H9 (cell line): ENCODE measurements around the gene NOXA1. TPM values are rescaled to one million over a fixed set of nuclear protein-coding genes. Genes with fewer than 3 reads are reported as not detected.
A peak's percentile ranks its signal among the peaks of the same experiment; 100 is the strongest.

Source experiments
- DNase-seq: peaks from one replicate; pipeline ENCODE4 v3.0.0-alpha.2; 2017
- H2AFZ ChIP-seq: one replicate; pipeline ENCODE4 v1.6.1; 2013; ENCODE audit warnings: mild to moderate bottlenecking, low read length, control low read depth, moderate library complexity
- H2AK5ac ChIP-seq: 2 replicates; pipeline ENCODE4 v1.6.1; 2013; ENCODE audit warnings: low read length, control low read depth, mixed read lengths; ENCODE audit not compliant: insufficient read length
- H2BK120ac ChIP-seq: one replicate; pipeline ENCODE4 v1.6.1; 2013; ENCODE audit warnings: low read depth, mild to moderate bottlenecking, low read length, control low read depth, inconsistent platforms; ENCODE audit not compliant: poor library complexity, severe bottlenecking
- H2BK12ac ChIP-seq: 2 replicates; pipeline ENCODE4 v1.6.1; 2013; ENCODE audit warnings: low read length, control low read depth, mixed read lengths, low read depth; ENCODE audit not compliant: insufficient read length
- H2BK15ac ChIP-seq: 2 replicates; pipeline ENCODE4 v1.6.1; 2013; ENCODE audit warnings: low read depth, low read length, control low read depth
- H2BK20ac ChIP-seq: one replicate; pipeline ENCODE4 v1.6.1; 2013; ENCODE audit warnings: low read depth, mild to moderate bottlenecking, low read length, control low read depth, inconsistent platforms; ENCODE audit not compliant: poor library complexity, severe bottlenecking
- H2BK5ac ChIP-seq: 2 replicates; pipeline ENCODE4 v1.6.1; 2013; ENCODE audit warnings: low read length, control low read depth, mixed read lengths; ENCODE audit not compliant: insufficient read length
- H3K14ac ChIP-seq: 2 replicates; pipeline ENCODE4 v1.6.1; 2013; ENCODE audit warnings: low read length, control low read depth; ENCODE audit not compliant: insufficient read depth
- H3K18ac ChIP-seq: 2 replicates; pipeline ENCODE4 v1.6.1; 2013; ENCODE audit warnings: low read depth, mild to moderate bottlenecking, mixed read lengths, low read length, control low read depth; ENCODE audit not compliant: insufficient read length
- H3K23ac ChIP-seq: 2 replicates; pipeline ENCODE4 v1.6.1; 2013; ENCODE audit warnings: low read length, control low read depth, mixed read lengths, low read depth; ENCODE audit not compliant: insufficient read length
- H3K23me2 ChIP-seq: 2 replicates; pipeline ENCODE4 v1.6.1; 2013; ENCODE audit warnings: low read depth, mild to moderate bottlenecking, mixed read lengths, low read length, control low read depth; ENCODE audit not compliant: insufficient read length, poor library complexity, severe bottlenecking
- H3K27ac ChIP-seq: 2 replicates; pipeline ENCODE4 v1.5.1; 2013; ENCODE audit warnings: low read length, control low read depth, mixed read lengths, low read depth; ENCODE audit not compliant: insufficient read length
- H3K27me3 ChIP-seq: 2 replicates; pipeline ENCODE4 v1.6.1; 2013; ENCODE audit warnings: low read length, control low read depth, inconsistent platforms; ENCODE audit not compliant: insufficient read depth
- H3K4ac ChIP-seq: 2 replicates; pipeline ENCODE4 v1.6.1; 2013; ENCODE audit warnings: low read depth, mild to moderate bottlenecking, control low read depth, inconsistent platforms, low read length, moderate library complexity
- H3K4me1 ChIP-seq: 2 replicates; pipeline ENCODE4 v1.6.1; 2013; ENCODE audit warnings: low read length, control low read depth, inconsistent platforms; ENCODE audit not compliant: insufficient read depth
- H3K4me2 ChIP-seq: 2 replicates; pipeline ENCODE4 v1.6.1; 2013; ENCODE audit warnings: low read length, control low read depth, mixed read lengths; ENCODE audit not compliant: insufficient read length, insufficient read depth
- H3K56ac ChIP-seq: 2 replicates; pipeline ENCODE4 v1.6.1; 2013; ENCODE audit warnings: low read depth, mild to moderate bottlenecking, mixed read lengths, low read length, control low read depth; ENCODE audit not compliant: insufficient read length
- H3K79me1 ChIP-seq: 2 replicates; pipeline ENCODE4 v1.6.1; 2013; ENCODE audit warnings: low read depth, mild to moderate bottlenecking, moderate library complexity, low read length, control low read depth, inconsistent platforms; ENCODE audit not compliant: insufficient read depth, poor library complexity, severe bottlenecking
- H3K79me2 ChIP-seq: 2 replicates; pipeline ENCODE4 v1.6.1; 2013; ENCODE audit warnings: low read length, control low read depth, inconsistent platforms; ENCODE audit not compliant: insufficient read depth
- H3K9ac ChIP-seq: 2 replicates; pipeline ENCODE4 v1.6.1; 2013; ENCODE audit warnings: low read length, control low read depth, mixed read lengths; ENCODE audit not compliant: insufficient read length; ENCODE audit errors: extremely low read depth
- H3K9me3 ChIP-seq: one replicate; pipeline ENCODE4 v1.6.1; 2013; ENCODE audit warnings: low read depth, low read length, inconsistent platforms; ENCODE audit not compliant: control insufficient read depth
- H3T11ph ChIP-seq: one replicate; pipeline ENCODE4 v1.6.1; 2013; ENCODE audit warnings: mild to moderate bottlenecking, low read length, control low read depth, inconsistent platforms
- H4K20me1 ChIP-seq: one replicate; pipeline ENCODE4 v1.6.1; 2013; ENCODE audit not compliant: control insufficient read depth, insufficient read length, insufficient read depth
- H4K5ac ChIP-seq: 2 replicates; pipeline ENCODE4 v1.6.1; 2013; ENCODE audit warnings: low read depth, mild to moderate bottlenecking, mixed read lengths, low read length, control low read depth; ENCODE audit not compliant: insufficient read length
- H4K8ac ChIP-seq: replicated peaks from 2 replicates; pipeline ENCODE4 v1.6.1; 2013; ENCODE audit warnings: low read length, control low read depth, mixed read lengths, low read depth; ENCODE audit not compliant: insufficient read length
- H4K91ac ChIP-seq: 2 replicates; pipeline ENCODE4 v1.6.1; 2013; ENCODE audit warnings: low read depth, mild to moderate bottlenecking, moderate library complexity, mixed read lengths, low read length, control low read depth; ENCODE audit not compliant: insufficient read length
- H3K27ac Mint-ChIP-seq, 3 experiments: 2 replicates in 2 of 3; 3 replicates in 1 of 3; pipeline ENCODE4 v1.8.0; 2020 to 2021; ENCODE audit warnings: mixed read lengths in 3 of 3, mild to moderate bottlenecking in 1 of 3, moderate library complexity in 1 of 3
- H3K27me3 Mint-ChIP-seq: 2 replicates; pipeline ENCODE4 v1.8.0; 2021; ENCODE audit warnings: low read depth, mild to moderate bottlenecking, moderate library complexity, mixed read lengths
- H3K36me3 Mint-ChIP-seq, 3 experiments: 2 replicates in 2 of 3; 3 replicates in 1 of 3; pipeline ENCODE4 v1.8.0; 2020 to 2021; ENCODE audit warnings: low read depth in 3 of 3, mixed read lengths in 3 of 3; ENCODE audit not compliant: insufficient read depth in 1 of 3
- H3K4me1 Mint-ChIP-seq, 2 experiments: 2 replicates each; pipeline ENCODE4 v1.8.0; 2020; ENCODE audit warnings: mixed read lengths in 2 of 2
- H3K4me3 Mint-ChIP-seq, 2 experiments: 2 replicates in 1 of 2; 3 replicates in 1 of 2; pipeline ENCODE4 v1.8.0; 2020 to 2021; ENCODE audit warnings: mild to moderate bottlenecking in 2 of 2, mixed read lengths in 2 of 2, moderate library complexity in 1 of 2
- H3K9me3 Mint-ChIP-seq, 2 experiments: 2 replicates in 1 of 2; 3 replicates in 1 of 2; pipeline ENCODE4 v1.8.0; 2020; ENCODE audit warnings: mild to moderate bottlenecking in 2 of 2, mixed read lengths in 2 of 2, moderate library complexity in 1 of 2
- WGBS: extraction: QIAGEN DNeasy Blood & Tissue Kit; methylation state at CpG from one replicate; pipeline ENCODE4 v1.1.7; 2013; ENCODE audit warnings: missing lambda C conversion rate, low lambda C conversion rate, mixed read lengths; ENCODE audit not compliant: insufficient read length; ENCODE audit errors: extremely low coverage; 5-methylcytosine and 5-hydroxymethylcytosine counted together
- total RNA-seq: library from RNA; stranded (reverse); gene quantifications from 2 replicates; pipeline ENCODE4 v1.2.1, GENCODE V29; 2021
- TF ChIP-seq, protein P1 (sequence below): fragments of 200-600 bp; sonication (generic); conservative IDR thresholded peaks from 3 replicates; pipeline ENCODE4 v1.8.0; 2021; ENCODE audit warnings: antibody characterized with exemption, mild to moderate bottlenecking

NOXA1 gene
- total RNA-seq, 1 experiment from 2014 or later = 2.0 TPM

- Histone ChIP-seq H3K56ac (no peak overlapping the region), H4K5ac (no peak overlapping the region), H3K4ac (no peak overlapping the region), H3T11ph (no peak overlapping the region), H2BK20ac (no peak overlapping the region), H3K14ac (no peak overlapping the region), H2AFZ (no peak overlapping the region), H2BK15ac (no peak overlapping the region), H4K91ac (no peak overlapping the region), H2AK5ac (no peak overlapping the region), H3K4me1 (no peaks in the 10 kb centered on the region), H3K79me2 (no peaks in the 10 kb centered on the region), H2BK120ac (no peak overlapping the region), H3K9ac (no peak overlapping the region), H4K8ac (no peak overlapping the region), H3K79me1 (no peaks in the 10 kb centered on the region), H3K18ac (no peak overlapping the region), H3K27ac (no peak overlapping the region), H3K23ac (no peak overlapping the region), H3K4me2 (no peak overlapping the region), H3K23me2 (no peaks in the 10 kb centered on the region), H2BK5ac (no peak overlapping the region), H2BK12ac (no peak overlapping the region), H4K20me1 (no peaks in the 10 kb centered on the region), H3K9me3 (no peaks in the 10 kb centered on the region), H3K27me3 (no peaks in the 10 kb centered on the region)
- H3K4me1 Mint-ChIP-seq = no peaks in the 10 kb centered on the region
- peaks cover 28% of the 10 kb centered on the region for H3K27me3 Mint-ChIP-seq
- WGBS = no CpG with 5 or more reads among the region's 37 CpGs
- DNase-seq = peak; percentile 35
- H3K27ac Mint-ChIP-seq = no peak overlapping the region
- H3K36me3 Mint-ChIP-seq = peaks cover 0 to 6% (median 0%) of the 10 kb centered on the region in 3 experiments; a peak in 1 of 7 replicates
- TF ChIP-seq, protein P1, sequence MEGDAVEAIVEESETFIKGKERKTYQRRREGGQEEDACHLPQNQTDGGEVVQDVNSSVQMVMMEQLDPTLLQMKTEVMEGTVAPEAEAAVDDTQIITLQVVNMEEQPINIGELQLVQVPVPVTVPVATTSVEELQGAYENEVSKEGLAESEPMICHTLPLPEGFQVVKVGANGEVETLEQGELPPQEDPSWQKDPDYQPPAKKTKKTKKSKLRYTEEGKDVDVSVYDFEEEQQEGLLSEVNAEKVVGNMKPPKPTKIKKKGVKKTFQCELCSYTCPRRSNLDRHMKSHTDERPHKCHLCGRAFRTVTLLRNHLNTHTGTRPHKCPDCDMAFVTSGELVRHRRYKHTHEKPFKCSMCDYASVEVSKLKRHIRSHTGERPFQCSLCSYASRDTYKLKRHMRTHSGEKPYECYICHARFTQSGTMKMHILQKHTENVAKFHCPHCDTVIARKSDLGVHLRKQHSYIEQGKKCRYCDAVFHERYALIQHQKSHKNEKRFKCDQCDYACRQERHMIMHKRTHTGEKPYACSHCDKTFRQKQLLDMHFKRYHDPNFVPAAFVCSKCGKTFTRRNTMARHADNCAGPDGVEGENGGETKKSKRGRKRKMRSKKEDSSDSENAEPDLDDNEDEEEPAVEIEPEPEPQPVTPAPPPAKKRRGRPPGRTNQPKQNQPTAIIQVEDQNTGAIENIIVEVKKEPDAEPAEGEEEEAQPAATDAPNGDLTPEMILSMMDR = no peak
- no peak overlapping the region for H3K4me3 Mint-ChIP-seq
- peaks cover 5 to 6% of the 10 kb centered on the region in 2 experiments; a peak in 3 of 5 replicates for H3K9me3 Mint-ChIP-seq
Measured at GRCh38 chr9:137374131-137374845, 48.9 kb upstream of the NOXA1 start.
